Upper lobe of left lung (tissue), 6 donors: Measurements from ENCODE around the gene SMIM20. TPM values are rescaled to one million over a fixed set of nuclear protein-coding genes. Genes with fewer than 3 reads are reported as not detected.
A peak's percentile ranks its signal among the peaks of the same experiment; 100 is the strongest.

Experiments used
- ATAC-seq, 2 donors: fragments of 200-7000 bp; cut with Tn5 transposase; one replicate each; pipeline ENCODE4 v1.9.1; 2022; ENCODE audit warnings: mild to moderate bottlenecking in 2 of 2, moderate library complexity in 2 of 2; ENCODE audit not compliant: low FRiP score in 2 of 2
- DNase-seq, 2 donors: peaks; one replicate each; pipeline ENCODE4 v3.0.0-alpha.2; 2019 to 2020
- H3K27ac ChIP-seq, 4 donors: fragments of 200-600 bp; sonication (generic); one replicate each; pipeline ENCODE4 v1.5.1; 2016 to 2019
- H3K27me3 ChIP-seq, 4 donors: fragments of 200-600 bp; sonication (generic); one replicate each; pipeline ENCODE4 v1.5.1; 2017 to 2019
- H3K36me3 ChIP-seq, 4 donors: fragments of 200-600 bp; sonication (generic); one replicate each; pipeline ENCODE4 v1.5.1; 2016 to 2019
- H3K4me1 ChIP-seq, 4 donors: fragments of 200-600 bp; sonication (generic); one replicate each; pipeline ENCODE4 v1.5.1; 2018 to 2019
- H3K4me3 ChIP-seq, 4 donors: fragments of 200-600 bp; sonication (generic); one replicate each; pipeline ENCODE4 v1.5.1; 2017 to 2019; ENCODE audit warnings: mild to moderate bottlenecking in 2 of 4, moderate library complexity in 1 of 4
- H3K9me3 ChIP-seq, 4 donors: fragments of 200-600 bp; sonication (generic); one replicate each; pipeline ENCODE4 v1.5.1; 2018 to 2019
- CTCF ChIP-seq, 6 experiments: fragments of 450-650 bp in 4 of 6; fragments of 200-600 bp in 2 of 6; sonication (generic) in 2 of 6; IDR thresholded peaks; one replicate each; pipeline ENCODE4 v1.5.1; 2016 to 2019; ENCODE audit warnings: antibody characterized with exemption in 6 of 6
- EP300 ChIP-seq, 4 donors: sonication (generic); formaldehyde crosslinking; IDR thresholded peaks; one replicate each; pipeline ENCODE4 v1.5.1; 2017; ENCODE audit warnings: antibody characterized with exemption in 4 of 4, control low read depth in 2 of 4
- POLR2A ChIP-seq, 4 donors: fragments of 450-650 bp; IDR thresholded peaks; one replicate each; pipeline ENCODE4 v1.5.1; 2016 to 2017; ENCODE audit warnings: antibody characterized with exemption in 4 of 4, mild to moderate bottlenecking in 2 of 4
- POLR2AphosphoS5 ChIP-seq, 2 donors: sonication (generic); formaldehyde crosslinking; IDR thresholded peaks; one replicate each; pipeline ENCODE4 v1.5.1; 2017; ENCODE audit warnings: antibody characterized with exemption in 2 of 2
- WGBS, 2 donors: methylation state at CpG; one replicate each; pipeline ENCODE4 v1.1.5; 2017 to 2018; 5-methylcytosine and 5-hydroxymethylcytosine counted together
- total RNA-seq, 6 donors: library from RNA; depleted of rRNA in 4 of 6; stranded (reverse); fragments of >200 nt in 4 of 6; gene quantifications; one replicate each; pipeline versions ENCODE4 v1.1.0 to v1.2.1, GENCODE V29; 2016 to 2021
- donor health status: DM: no; HTN: no; CAD: no; lungs with moderate emphysema.
- donor health status: DM: no; HTN: yes; CAD: no; lungs with severe emphysema.

The SMIM20 gene
- total RNA-seq, 6 donors from 2014 or later = 7.5 to 33.4 (median 20.8) TPM

GRCh38 chr4:25890571-25891485, 23.2 kb upstream of the SMIM20 start:
- peaks cover 0 to 4% (median 0%) of the 10 kb centered on the region in 4 donors for H3K4me1 ChIP-seq
- no peaks in the 10 kb centered on the region for H3K36me3 ChIP-seq
- no peaks in the 10 kb centered on the region for H3K9me3 ChIP-seq
- no peak overlapping the region for H3K4me3 ChIP-seq
- no peak overlapping the region for H3K27ac ChIP-seq
- DNase-seq (no peak), ATAC-seq (no peak)
- H3K27me3 ChIP-seq = no peaks in the 10 kb centered on the region
- TF ChIP-seq POLR2A (IDR thresholded peaks at IDR 0.05) (no peak), POLR2AphosphoS5 (IDR thresholded peaks at IDR 0.05) (no peak), CTCF (IDR thresholded peaks at IDR 0.05) (no peak), EP300 (IDR thresholded peaks at IDR 0.05) (no peak)
- WGBS, 2 donors = 81 to 85% methylated on average over 9 to 11 of the region's 11 CpGs

- WGBS, 2 donors = 72 to 73% methylated on average over 6 of the region's 6 CpGs
- Histone ChIP-seq H3K4me3 (no peak overlapping the region), H3K27me3 (no peaks in the 10 kb centered on the region), H3K36me3 (no peaks in the 10 kb centered on the region), H3K9me3 (no peaks in the 10 kb centered on the region), H3K27ac (no peak overlapping the region), H3K4me1 (peaks cover 0 to 8% (median 0%) of the 10 kb centered on the region in 4 donors)
- DNase-seq (no peak), ATAC-seq (no peak)
- TF ChIP-seq POLR2AphosphoS5 (IDR thresholded peaks at IDR 0.05) (no peak), EP300 (IDR thresholded peaks at IDR 0.05) (no peak), CTCF (IDR thresholded peaks at IDR 0.05) (no peak), POLR2A (IDR thresholded peaks at IDR 0.05) (no peak)
Observed at GRCh38 chr4:25892796-25893195, 21.2 kb upstream of the SMIM20 start.

- TF ChIP-seq POLR2A (IDR thresholded peaks at IDR 0.05) = no peak
- no peak for TF ChIP-seq CTCF (IDR thresholded peaks at IDR 0.05)
- no peak for TF ChIP-seq EP300 (IDR thresholded peaks at IDR 0.05)
- Histone ChIP-seq H3K36me3 (no peaks in the 10 kb centered on the region), H3K4me1 (peaks cover 0 to 8% (median 0%) of the 10 kb centered on the region in 4 donors), H3K9me3 (no peaks in the 10 kb centered on the region), H3K27me3 (no peaks in the 10 kb centered on the region), H3K4me3 (no peak overlapping the region), H3K27ac (no peak overlapping the region)
- 75 to 84% methylated on average over 5 of the region's 5 CpGs for WGBS, 2 donors
- DNase-seq (peak in 1 of 2 donors; percentile 43), ATAC-seq (peak; percentile 34 to 83)
Observed at GRCh38 chr4:25896776-25897539, 17.1 kb upstream of the SMIM20 start.

GRCh38 chr4:25900310-25900709, 13.7 kb upstream of the SMIM20 start:
- Histone ChIP-seq H3K27ac (no peak overlapping the region), H3K36me3 (no peaks in the 10 kb centered on the region), H3K4me1 (peaks cover 0 to 8% (median 0%) of the 10 kb centered on the region in 4 donors), H3K4me3 (no peak overlapping the region), H3K9me3 (no peaks in the 10 kb centered on the region), H3K27me3 (no peaks in the 10 kb centered on the region)
- 67 to 74% methylated on average over 1 of the region's 1 CpG for WGBS, 2 donors
- ATAC-seq (no peak), DNase-seq (no peak)
- TF ChIP-seq POLR2A (IDR thresholded peaks at IDR 0.05) = no peak
- TF ChIP-seq CTCF (IDR thresholded peaks at IDR 0.05) = no peak
- TF ChIP-seq POLR2AphosphoS5 (IDR thresholded peaks at IDR 0.05) = no peak
- TF ChIP-seq EP300 (IDR thresholded peaks at IDR 0.05) = no peak
